Dermis blood vessel endothelial cell (primary cell): Measurements from ENCODE around the gene NDE1. TPM values are rescaled to one million over a fixed set of nuclear protein-coding genes. Genes with fewer than 3 reads are reported as not detected.

ENCODE experiments used
- DNase-seq: peaks from one replicate; pipeline ENCODE4 v3.0.0; 2010
- total RNA-seq: library from RNA; depleted of rRNA; stranded (reverse); fragments of >200 nt; gene quantifications from 2 replicates; pipeline ENCODE4 v1.2.3, GENCODE V29; 2014

The NDE1 gene
- total RNA-seq, 1 donor from 2014 or later: 44.4 TPM

- no peak for DNase-seq
Observed at GRCh38 chr16:15771694-15772093, 121.6 kb downstream of the NDE1 start.

GRCh38 chr16:15772579-15773293 is 122.7 kb downstream of the NDE1 start:
- DNase-seq: peak; percentile 53

- no peak for DNase-seq
Observed at GRCh38 chr16:15773968-15774367, 123.9 kb downstream of the NDE1 start.

GRCh38 chr16:15775209-15775608 is 125.2 kb downstream of the NDE1 start:
- DNase-seq: no peak

GRCh38 chr16:15775663-15776304 is 125.7 kb downstream of the NDE1 start:
- no peak for DNase-seq

Other genes starting within 250 kb of the NDE1 start
- 12.5 and 12.6 TPM in 2 replicates for gene BMERB1, start 215.7 kb upstream of the NDE1 start, total RNA-seq
- 15.3 and 24.2 TPM in 2 replicates for gene MARF1, start 7.1 kb upstream of the NDE1 start, total RNA-seq
- 0.05 TPM in 1 of 2 replicates, not detected in the other for gene MYH11, start 206.8 kb downstream of the NDE1 start, total RNA-seq
- gene CEP20, start 238.4 kb downstream of the NDE1 start, total RNA-seq: 20.4 and 29.0 TPM in 2 replicates